ENCODE results near the gene ARID3C. TPM values are rescaled to one million over a fixed set of nuclear protein-coding genes. Genes with fewer than 3 reads are reported as not detected.

Gene ARID3C
- total RNA-seq, result not detected

GRCh38 chr9:34628656-34629490, at the start of gene ARID3C:
TSS of gene ARID3C (minus strand) at chr9:34629066. CDS start at chr9:34628014, 1,052 bp downstream.
- Histone ChIP-seq H3K9me3 (no peaks in the 10 kb centered on the region), H3K36me3 (no peaks in the 10 kb centered on the region), H3K4me3 (peak within 1 kb of the TSS; percentile 37 to 58 (median 48)), H3K27me3 (peaks cover 49 to 57% (median 57%) of the 10 kb centered on the region in 3 donors), H3K4me1 (peaks cover 0 to 13% of the 10 kb centered on the region in 2 donors), H3K27ac (no peak within 1 kb of the TSS)
- ATAC-seq (peak; percentile 34 to 48), DNase-seq (no peak)
- intact Hi-C loops (cut with DNase I; ENCODE audit: low total_unique reads) (loop anchor here (1.0 kb wide), 1 partner anchor 17 kb away; the partner anchor contains the start of gene RPP25L), in situ Hi-C loops (cut with MboI; ENCODE audit: low sequenced_read_pairs in 4 of 4) (no loop called here)
- TF ChIP-seq CTCF (IDR thresholded peaks at IDR 0.05 in 4 of 5, conservative IDR thresholded peaks at IDR 0.05 in 1 of 5), result no peak
- no peak for TF ChIP-seq POLR2A (IDR thresholded peaks at IDR 0.05)

- H3K27ac ChIP-seq, result no peak overlapping the region
- ATAC-seq (no peak), DNase-seq (no peak)
- in situ Hi-C loops (cut with MboI; ENCODE audit: low sequenced_read_pairs in 4 of 4) (no loop called here), intact Hi-C loops (cut with DNase I; ENCODE audit: low total_unique reads) (no loop called here)
- TF ChIP-seq CTCF (IDR thresholded peaks at IDR 0.05 in 4 of 5, conservative IDR thresholded peaks at IDR 0.05 in 1 of 5), result no peak
- TF ChIP-seq POLR2A (IDR thresholded peaks at IDR 0.05), result no peak
- no peaks in the 10 kb centered on the region for H3K9me3 ChIP-seq
- H3K36me3 ChIP-seq, result no peaks in the 10 kb centered on the region
- peaks cover 3 to 4% of the 10 kb centered on the region in 2 donors for H3K4me1 ChIP-seq
- H3K4me3 ChIP-seq, result no peak overlapping the region
- no peaks in the 10 kb centered on the region for H3K27me3 ChIP-seq
Measured at GRCh38 chr9:34675869-34676268, 47.0 kb upstream of the ARID3C start.

GRCh38 chr9:34675048-34675714, 46.3 kb upstream of the ARID3C start:
- no peak overlapping the region for H3K4me3 ChIP-seq
- peaks cover 3 to 4% of the 10 kb centered on the region in 2 donors for H3K4me1 ChIP-seq
- H3K9me3 ChIP-seq, result no peaks in the 10 kb centered on the region
- TF ChIP-seq CTCF (IDR thresholded peaks at IDR 0.05 in 4 of 5, conservative IDR thresholded peaks at IDR 0.05 in 1 of 5) (peak in 2 of 5 experiments; percentile 21 to 25), POLR2A (IDR thresholded peaks at IDR 0.05) (no peak)
- intact Hi-C loops (cut with DNase I; ENCODE audit: low total_unique reads), result no loop called here
- no peaks in the 10 kb centered on the region for H3K27me3 ChIP-seq
- ATAC-seq, result no peak
- H3K36me3 ChIP-seq, result no peaks in the 10 kb centered on the region
- no peak for DNase-seq
- no peak overlapping the region for H3K27ac ChIP-seq
- in situ Hi-C loops (cut with MboI; ENCODE audit: low sequenced_read_pairs in 4 of 4), result no loop called here

- intact Hi-C loops (cut with DNase I; ENCODE audit: low total_unique reads) (no loop called here), in situ Hi-C loops (cut with MboI; ENCODE audit: low sequenced_read_pairs in 4 of 4) (loop anchor here in 1 of 4 donors (25.0 kb wide), 1 partner anchor 413 kb away; the partner anchor contains the start of genes FANCG and PIGO)
- Histone ChIP-seq H3K4me3 (no peak overlapping the region), H3K9me3 (no peaks in the 10 kb centered on the region), H3K36me3 (no peaks in the 10 kb centered on the region), H3K27me3 (no peaks in the 10 kb centered on the region), H3K4me1 (peaks cover 3 to 4% of the 10 kb centered on the region in 2 donors), H3K27ac (no peak overlapping the region)
- TF ChIP-seq POLR2A (IDR thresholded peaks at IDR 0.05) (no peak), CTCF (IDR thresholded peaks at IDR 0.05 in 4 of 5, conservative IDR thresholded peaks at IDR 0.05 in 1 of 5) (no peak)
- DNase-seq (no peak), ATAC-seq (no peak)
Measured at GRCh38 chr9:34674440-34674839, 45.6 kb upstream of the ARID3C start.
